Measurements from ENCODE around the gene RABGAP1L. TPM values are rescaled to one million over a fixed set of nuclear protein-coding genes. Genes with fewer than 3 reads are reported as not detected.

Gene RABGAP1L
- total and polyA plus RNA-seq, 10 of the 15 experiments (the other 5 are each of a cell fraction or from before 2014, with no cell fraction given), result 5.8 to 194 (median 113) TPM

GRCh38 chr1:175000697-175001187 lies 841.4 kb downstream of the RABGAP1L start:
- ChIA-PET SMC1A (ENCODE audit: uncharacterized antibody, unreplicated experiment) (interaction anchor here (0.8 to 6.5 kb wide), 15 partner anchors 9 to 249 kb away, joined by 3 to 89 read pairs (median 5); partner anchors contain the start of gene MRPS14), POLR2A (interaction anchor here (0.7 to 4.7 kb wide), 15 partner anchors 10 to 1133 kb away, joined by 3 to 45 read pairs (median 5); partner anchors contain the start of genes MRPS14 and ZBTB37), CTCF (interaction anchor here (0.7 to 4.7 kb wide), 14 partner anchors 9 to 233 kb away, joined by 3 to 30 read pairs (median 4); partner anchors contain the start of gene MRPS14), RAD21 (ENCODE audit: unreplicated experiment) (interaction anchor here (0.8 to 4.4 kb wide), 14 partner anchors 11 to 252 kb away, joined by 3 to 58 read pairs (median 4); partner anchors contain the start of gene MRPS14)
- WGBS (ENCODE audit: insufficient coverage, insufficient replicate concordance, low lambda C conversion rate, missing lambda C conversion rate), result under 1% methylated on average over 5 of the region's 5 CpGs
- Histone ChIP-seq H3K36me3 (ENCODE audit: control insufficient read depth in 2 of 2, insufficient read depth in 2 of 2, low read length in 1 of 2) (peaks cover 0 to 3% of the 10 kb centered on the region in 2 experiments; a peak in 1 of 4 replicates), H2AFZ (ENCODE audit: control insufficient read depth, low read depth, low read length) (peak overlapping the region; percentile 57; the same call in 1 of the 2 replicates), H3K4me2 (ENCODE audit: control insufficient read depth, insufficient read depth) (peak overlapping the region; percentile 74), H3K27ac (ENCODE audit: control insufficient read depth, insufficient read depth) (peak overlapping the region; percentile 99), H4K20me1 (ENCODE audit: control insufficient read depth, insufficient read depth) (no peaks in the 10 kb centered on the region), H3K4me3 (peak overlapping the region; percentile 94), H3K9me3 (replicated peaks; ENCODE audit: control insufficient read depth, insufficient read depth, low read length) (no peaks in the 10 kb centered on the region), H3K9ac (ENCODE audit: control insufficient read depth, insufficient read depth, low read length) (peak overlapping the region; percentile 83), H3K4me1 (ENCODE audit: control insufficient read depth, insufficient read depth, low read length) (peaks cover 9% of the 10 kb centered on the region), H3K79me2 (ENCODE audit: control insufficient read depth, insufficient read depth, low read length) (peaks cover 68% of the 10 kb centered on the region), H3K27me3 (replicated peaks in 1 of 2; ENCODE audit: control insufficient read depth in 2 of 2, insufficient read depth in 2 of 2, low read length in 1 of 2) (no peaks in the 10 kb centered on the region)
- FAIRE-seq (peak; percentile 7), ATAC-seq (no peak), DNase-seq (ENCODE audit: low read depth, low spot score) (no peak)
- no TSS peak for BruUV-seq (replicated peaks)
- in situ Hi-C loops (cut with MboI) (no loop called here), intact Hi-C loops (cut with micrococcal nuclease; ENCODE audit: unreplicated experiment) (no loop called here)
- TF ChIP-seq NFIC (IDR thresholded peaks at IDR 0.05; ENCODE audit: low read depth, low read length) (0 out of 2 replicates have a peak, but pooled peaks have one; percentile 26), JUNB (IDR thresholded peaks at IDR 0.05) (peak; percentile 12; the same call in 1 of the 2 replicates), WRNIP1 (IDR thresholded peaks at IDR 0.05; ENCODE audit: borderline replicate concordance, low read depth, low read length) (no peak), ZNF687 (IDR thresholded peaks at IDR 0.05) (no peak), PRDM15 (CRISPR knock-in tag; IDR thresholded peaks at IDR 0.05) (no peak), CTCF (IDR thresholded peaks at IDR 0.05 in 2 of 3, conservative IDR thresholded peaks at IDR 0.05 in 1 of 3; ENCODE audit: control insufficient read depth in 2 of 3, extremely low read depth in 1 of 3, insufficient read depth in 1 of 3, low read depth in 3 of 3, low read length in 3 of 3) (no peak), BCLAF1 (IDR thresholded peaks at IDR 0.05) (no peak)

Data from GM12878 (cell line).